Fibroblast of villous mesenchyme (primary cell): ENCODE data around the gene EPHA8. TPM values are rescaled to one million over a fixed set of nuclear protein-coding genes. Genes with fewer than 3 reads are reported as not detected.

Experiments used
- DNase-seq: peaks from one replicate; pipeline ENCODE4 v3.0.0-alpha.2; 2010; ENCODE audit warnings: low read depth
- H3K4me3 ChIP-seq: 2 replicates; pipeline ENCODE4 v1.5.1; 2011; ENCODE audit warnings: low read depth, mild to moderate bottlenecking, low read length
- CTCF ChIP-seq: IDR thresholded peaks from 2 replicates; pipeline ENCODE4 v1.5.1; 2012; ENCODE audit warnings: low read depth, mild to moderate bottlenecking, low read length; ENCODE audit not compliant: insufficient read depth
- total RNA-seq: library from RNA; depleted of rRNA; stranded (reverse); fragments of >200 nt; gene quantifications from 2 replicates; pipeline ENCODE4 v1.2.3, GENCODE V29; 2012

The EPHA8 gene
- total RNA-seq, 1 donor = not detected

- TF ChIP-seq CTCF = no peak
- no peak overlapping the region for H3K4me3 ChIP-seq
- no peak for DNase-seq
Measured at GRCh38 chr1:22542886-22543285, 20.4 kb upstream of the EPHA8 start.

- H3K4me3 ChIP-seq = no peak overlapping the region
- DNase-seq = no peak
- no peak for TF ChIP-seq CTCF
Measured at GRCh38 chr1:22543679-22544078, 19.6 kb upstream of the EPHA8 start.

- H3K4me3 ChIP-seq = no peak overlapping the region
- TF ChIP-seq CTCF = no peak
- no peak for DNase-seq
Measured at GRCh38 chr1:22544606-22545005, 18.7 kb upstream of the EPHA8 start.

- TF ChIP-seq CTCF = no peak
- no peak for DNase-seq
- no peak overlapping the region for H3K4me3 ChIP-seq
Measured at GRCh38 chr1:22545141-22545540, 18.1 kb upstream of the EPHA8 start.

GRCh38 chr1:22547186-22547817, 16.0 kb upstream of the EPHA8 start:
- DNase-seq = no peak
- TF ChIP-seq CTCF = no peak
- H3K4me3 ChIP-seq = no peak overlapping the region

GRCh38 chr1:22547818-22548462, 15.3 kb upstream of the EPHA8 start:
- DNase-seq = no peak
- TF ChIP-seq CTCF = no peak
- H3K4me3 ChIP-seq = no peak overlapping the region
